ENCODE measurements around the gene SH3RF1.

Gene SH3RF1

DNA sequence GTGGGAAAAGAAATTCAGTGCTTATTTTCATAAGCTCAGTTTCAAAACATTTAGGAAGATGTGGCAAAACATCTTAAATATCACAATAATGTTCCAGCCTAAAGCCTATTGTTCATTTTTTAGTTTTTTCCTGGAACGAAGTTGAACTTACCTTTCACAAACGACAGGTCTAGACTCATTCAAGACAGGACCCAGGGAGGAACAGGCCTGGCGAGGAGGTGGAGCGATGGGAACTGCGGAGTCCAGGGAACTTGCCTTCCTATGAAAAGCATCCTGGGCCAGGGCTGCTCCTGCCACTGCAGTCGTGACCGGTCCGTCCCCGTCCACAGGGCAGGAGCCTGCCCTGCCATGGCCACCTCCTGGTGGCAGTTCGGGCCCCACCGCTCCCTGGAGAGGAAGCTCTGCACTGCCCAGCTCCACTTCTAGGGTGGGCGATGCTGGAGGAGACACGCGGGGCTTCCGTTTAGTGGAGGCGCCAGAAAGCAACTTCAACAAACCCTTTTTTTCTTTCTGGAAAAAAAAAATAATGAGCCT is 164.0 kb downstream of the SH3RF1 start:
- DNase-seq (no peak), ATAC-seq (ENCODE audit: insufficient read depth, low read depth) (no peak)
- Histone ChIP-seq H3K4me3 (ENCODE audit: low read depth in 1 of 2, low read length in 2 of 2) (no peak overlapping the region), H3K27ac (ENCODE audit: low read length) (no peak overlapping the region), H3K36me3 (ENCODE audit: insufficient read depth, low read length) (no peaks in the 10 kb centered on the region; the same call in 1 of the 2 replicates), H3K4me2 (ENCODE audit: insufficient read depth, low read length) (no peak overlapping the region), H3K79me2 (ENCODE audit: insufficient read depth, low read length) (no peaks in the 10 kb centered on the region), H4K20me1 (ENCODE audit: insufficient read depth, low read length) (no peaks in the 10 kb centered on the region), H3K9ac (ENCODE audit: low read depth, low read length) (no peak overlapping the region), H2AFZ (ENCODE audit: low read depth, low read length) (no peak overlapping the region), H3K9me3 (ENCODE audit: insufficient read depth, low read length, severe bottlenecking) (no peaks in the 10 kb centered on the region), H3K27me3 (ENCODE audit: insufficient read depth, low read length, poor library complexity) (no peaks in the 10 kb centered on the region), H3K4me1 (ENCODE audit: insufficient read depth, low read length) (no peaks in the 10 kb centered on the region)
- TF ChIP-seq, protein P1, sequence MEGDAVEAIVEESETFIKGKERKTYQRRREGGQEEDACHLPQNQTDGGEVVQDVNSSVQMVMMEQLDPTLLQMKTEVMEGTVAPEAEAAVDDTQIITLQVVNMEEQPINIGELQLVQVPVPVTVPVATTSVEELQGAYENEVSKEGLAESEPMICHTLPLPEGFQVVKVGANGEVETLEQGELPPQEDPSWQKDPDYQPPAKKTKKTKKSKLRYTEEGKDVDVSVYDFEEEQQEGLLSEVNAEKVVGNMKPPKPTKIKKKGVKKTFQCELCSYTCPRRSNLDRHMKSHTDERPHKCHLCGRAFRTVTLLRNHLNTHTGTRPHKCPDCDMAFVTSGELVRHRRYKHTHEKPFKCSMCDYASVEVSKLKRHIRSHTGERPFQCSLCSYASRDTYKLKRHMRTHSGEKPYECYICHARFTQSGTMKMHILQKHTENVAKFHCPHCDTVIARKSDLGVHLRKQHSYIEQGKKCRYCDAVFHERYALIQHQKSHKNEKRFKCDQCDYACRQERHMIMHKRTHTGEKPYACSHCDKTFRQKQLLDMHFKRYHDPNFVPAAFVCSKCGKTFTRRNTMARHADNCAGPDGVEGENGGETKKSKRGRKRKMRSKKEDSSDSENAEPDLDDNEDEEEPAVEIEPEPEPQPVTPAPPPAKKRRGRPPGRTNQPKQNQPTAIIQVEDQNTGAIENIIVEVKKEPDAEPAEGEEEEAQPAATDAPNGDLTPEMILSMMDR (IDR thresholded peaks at IDR 0.05; ENCODE audit: borderline replicate concordance, extremely low read depth, low read length, poor library complexity, severe bottlenecking): no peak
- no peak for TF ChIP-seq EZH2 (IDR thresholded peaks at IDR 0.05; ENCODE audit: borderline replicate concordance, low read depth, low read length, severe bottlenecking)

DNA sequence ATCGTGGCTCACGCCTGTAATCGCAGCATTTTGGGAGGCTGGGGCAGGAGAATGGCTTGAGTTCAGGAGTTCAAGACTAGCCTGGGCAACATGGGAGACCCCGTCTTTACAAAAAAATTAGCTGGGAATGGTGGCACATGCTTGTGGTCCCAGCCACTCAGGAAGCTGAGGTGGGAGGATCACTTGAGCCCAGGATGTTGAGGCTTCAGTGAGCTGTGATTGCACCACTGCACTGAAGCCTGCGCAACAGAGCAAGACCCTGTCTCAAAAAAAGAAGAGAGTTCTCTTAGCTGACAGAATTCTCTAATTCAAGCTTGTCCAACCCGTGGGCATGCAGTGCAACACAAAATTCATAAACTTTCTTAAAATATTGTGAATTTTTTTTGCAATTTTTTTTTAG is 165.1 kb downstream of the SH3RF1 start:
- Histone ChIP-seq H4K20me1 (ENCODE audit: insufficient read depth, low read length) (no peaks in the 10 kb centered on the region), H2AFZ (ENCODE audit: low read depth, low read length) (no peak overlapping the region), H3K9ac (ENCODE audit: low read depth, low read length) (no peak overlapping the region), H3K4me1 (ENCODE audit: insufficient read depth, low read length) (no peaks in the 10 kb centered on the region), H3K27me3 (ENCODE audit: insufficient read depth, low read length, poor library complexity) (no peaks in the 10 kb centered on the region), H3K4me2 (ENCODE audit: insufficient read depth, low read length) (no peak overlapping the region), H3K79me2 (ENCODE audit: insufficient read depth, low read length) (no peaks in the 10 kb centered on the region), H3K27ac (ENCODE audit: low read length) (no peak overlapping the region), H3K4me3 (ENCODE audit: low read depth in 1 of 2, low read length in 2 of 2) (no peak overlapping the region), H3K36me3 (ENCODE audit: insufficient read depth, low read length) (no peaks in the 10 kb centered on the region; the same call in 1 of the 2 replicates), H3K9me3 (ENCODE audit: insufficient read depth, low read length, severe bottlenecking) (no peaks in the 10 kb centered on the region)
- ATAC-seq (ENCODE audit: insufficient read depth, low read depth) (no peak), DNase-seq (no peak)
- TF ChIP-seq, protein P1 (IDR thresholded peaks at IDR 0.05; ENCODE audit: borderline replicate concordance, extremely low read depth, low read length, poor library complexity, severe bottlenecking): no peak
- TF ChIP-seq EZH2 (IDR thresholded peaks at IDR 0.05; ENCODE audit: borderline replicate concordance, low read depth, low read length, severe bottlenecking): no peak

DNA sequence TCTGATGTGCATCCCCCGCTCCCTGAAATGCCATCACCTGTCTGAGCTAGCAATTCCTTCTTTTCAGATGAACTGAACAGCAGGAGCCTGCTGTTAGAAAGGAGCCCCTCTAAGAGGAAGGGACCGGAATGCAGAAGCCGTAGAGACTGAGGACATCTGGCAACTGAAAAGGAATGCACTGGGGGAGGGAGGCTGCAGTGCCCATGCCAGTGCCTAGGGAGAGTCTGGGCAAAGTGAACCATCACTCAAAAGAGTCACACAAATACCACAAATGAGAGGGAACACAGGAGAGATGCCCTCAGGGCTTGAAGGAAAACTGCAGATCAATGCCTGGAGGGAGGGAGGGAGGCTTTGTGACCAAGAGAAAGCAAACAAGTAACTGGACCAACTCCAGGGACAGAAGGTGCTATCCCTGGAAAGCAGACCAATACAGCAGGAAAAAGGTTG is 166.8 kb downstream of the SH3RF1 start:
- Histone ChIP-seq H3K4me2 (ENCODE audit: insufficient read depth, low read length) (no peak overlapping the region), H3K27me3 (ENCODE audit: insufficient read depth, low read length, poor library complexity) (no peaks in the 10 kb centered on the region), H4K20me1 (ENCODE audit: insufficient read depth, low read length) (no peaks in the 10 kb centered on the region), H2AFZ (ENCODE audit: low read depth, low read length) (no peak overlapping the region), H3K79me2 (ENCODE audit: insufficient read depth, low read length) (no peaks in the 10 kb centered on the region), H3K36me3 (ENCODE audit: insufficient read depth, low read length) (no peaks in the 10 kb centered on the region; the same call in 1 of the 2 replicates), H3K9me3 (ENCODE audit: insufficient read depth, low read length, severe bottlenecking) (no peaks in the 10 kb centered on the region), H3K4me3 (ENCODE audit: low read depth in 1 of 2, low read length in 2 of 2) (no peak overlapping the region), H3K9ac (ENCODE audit: low read depth, low read length) (no peak overlapping the region), H3K27ac (ENCODE audit: low read length) (no peak overlapping the region), H3K4me1 (ENCODE audit: insufficient read depth, low read length) (no peaks in the 10 kb centered on the region)
- ATAC-seq (ENCODE audit: insufficient read depth, low read depth) (no peak), DNase-seq (no peak)
- TF ChIP-seq EZH2 (IDR thresholded peaks at IDR 0.05; ENCODE audit: borderline replicate concordance, low read depth, low read length, severe bottlenecking): no peak
- TF ChIP-seq, protein P1 (IDR thresholded peaks at IDR 0.05; ENCODE audit: borderline replicate concordance, extremely low read depth, low read length, poor library complexity, severe bottlenecking): no peak

Measured in DND-41 (cell line).